PC-3 (cell line): ENCODE results near the gene AKAP9.

Experiments
- EZH2 ChIP-seq: fragments of 300-600 bp; sonication (generic); IDR thresholded peaks from one replicate; pipeline ENCODE4 v1.6.1; 2017; ENCODE audit warnings: antibody characterized with exemption, mild to moderate bottlenecking, low read length; ENCODE audit not compliant: unreplicated experiment
- EZH2phosphoT487 ChIP-seq: fragments of 300-600 bp; sonication (generic); IDR thresholded peaks from 2 replicates; pipeline ENCODE4 v1.6.1; 2018; ENCODE audit warnings: mild to moderate bottlenecking, antibody characterized with exemption, low read length, borderline replicate concordance
- TF ChIP-seq, protein P1 (sequence below): fragments of 300-600 bp; sonication (generic); conservative IDR thresholded peaks from 2 replicates; pipeline ENCODE4 v1.5.1; 2017; ENCODE audit warnings: antibody characterized with exemption, low read depth, mild to moderate bottlenecking, low read length

DNA sequence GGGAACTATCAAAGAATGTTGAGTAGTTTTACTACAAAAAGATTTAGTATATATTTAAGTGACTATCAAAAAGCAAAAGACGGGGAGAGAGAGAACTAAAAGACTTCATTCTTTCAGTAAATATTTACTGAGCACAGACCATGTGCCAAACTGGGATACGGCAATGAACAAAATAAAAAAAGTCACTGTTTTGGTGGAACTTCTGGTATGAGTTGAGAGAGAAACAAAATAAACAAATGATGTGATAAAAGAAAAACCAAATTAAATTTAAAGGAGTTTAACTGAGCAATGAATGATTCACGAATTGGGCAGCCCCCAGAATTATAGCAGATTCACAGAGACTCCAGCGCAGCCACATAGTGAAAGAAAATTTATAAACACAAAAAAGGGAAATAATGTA lies 17.8 kb upstream of the AKAP9 start:
- TF ChIP-seq, protein P1, sequence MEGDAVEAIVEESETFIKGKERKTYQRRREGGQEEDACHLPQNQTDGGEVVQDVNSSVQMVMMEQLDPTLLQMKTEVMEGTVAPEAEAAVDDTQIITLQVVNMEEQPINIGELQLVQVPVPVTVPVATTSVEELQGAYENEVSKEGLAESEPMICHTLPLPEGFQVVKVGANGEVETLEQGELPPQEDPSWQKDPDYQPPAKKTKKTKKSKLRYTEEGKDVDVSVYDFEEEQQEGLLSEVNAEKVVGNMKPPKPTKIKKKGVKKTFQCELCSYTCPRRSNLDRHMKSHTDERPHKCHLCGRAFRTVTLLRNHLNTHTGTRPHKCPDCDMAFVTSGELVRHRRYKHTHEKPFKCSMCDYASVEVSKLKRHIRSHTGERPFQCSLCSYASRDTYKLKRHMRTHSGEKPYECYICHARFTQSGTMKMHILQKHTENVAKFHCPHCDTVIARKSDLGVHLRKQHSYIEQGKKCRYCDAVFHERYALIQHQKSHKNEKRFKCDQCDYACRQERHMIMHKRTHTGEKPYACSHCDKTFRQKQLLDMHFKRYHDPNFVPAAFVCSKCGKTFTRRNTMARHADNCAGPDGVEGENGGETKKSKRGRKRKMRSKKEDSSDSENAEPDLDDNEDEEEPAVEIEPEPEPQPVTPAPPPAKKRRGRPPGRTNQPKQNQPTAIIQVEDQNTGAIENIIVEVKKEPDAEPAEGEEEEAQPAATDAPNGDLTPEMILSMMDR = no peak
- TF ChIP-seq EZH2phosphoT487 = no peak
- no peak for TF ChIP-seq EZH2
